Spleen (tissue), 11 donors: Measurements from ENCODE around the gene GRM8. TPM values are rescaled to one million over a fixed set of nuclear protein-coding genes. Genes with fewer than 3 reads are reported as not detected.

Source experiments
- DNase-seq: peaks from one replicate; pipeline ENCODE4 v3.0.0-alpha.2; 2020
- H3K27ac ChIP-seq, 8 donors: fragments of 200-600 bp; sonication (generic) in 7 of 8; 1 replicate in 4 of 8; 2 replicates in 4 of 8; pipeline versions ENCODE4 v1.5.0 to v1.8.0; 2016 to 2021; ENCODE audit warnings: inconsistent platforms in 4 of 8, mild to moderate bottlenecking in 4 of 8, moderate library complexity in 1 of 8
- H3K27me3 ChIP-seq, 7 donors: fragments of 200-600 bp; sonication (generic) in 6 of 7; replicated peaks in 1 of 7; 1 replicate in 4 of 7; 2 replicates in 3 of 7; pipeline versions ENCODE4 v1.5.0 to v1.8.0; 2016 to 2021; ENCODE audit warnings: inconsistent platforms in 3 of 7, mild to moderate bottlenecking in 1 of 7
- H3K36me3 ChIP-seq, 6 donors: fragments of 200-600 bp; sonication (generic) in 5 of 6; 1 replicate in 4 of 6; 2 replicates in 2 of 6; pipeline versions ENCODE4 v1.5.0 to v1.8.0; 2016 to 2021; ENCODE audit warnings: inconsistent platforms in 2 of 6
- H3K4me1 ChIP-seq, 6 donors: fragments of 200-600 bp; sonication (generic) in 5 of 6; 1 replicate in 3 of 6; 2 replicates in 3 of 6; pipeline versions ENCODE4 v1.5.0 to v1.8.0; 2016 to 2021; ENCODE audit warnings: inconsistent platforms in 3 of 6
- H3K4me3 ChIP-seq, 8 donors: fragments of 200-600 bp; sonication (generic) in 7 of 8; 1 replicate in 4 of 8; 2 replicates in 4 of 8; pipeline versions ENCODE4 v1.5.0 to v1.8.0; 2016 to 2021; ENCODE audit warnings: inconsistent platforms in 4 of 8, mild to moderate bottlenecking in 4 of 8, moderate library complexity in 2 of 8
- H3K9me3 ChIP-seq, 8 donors: fragments of 200-600 bp; sonication (generic) in 7 of 8; 1 replicate in 4 of 8; 2 replicates in 4 of 8; pipeline versions ENCODE4 v1.5.0 to v1.8.0; 2016 to 2021; ENCODE audit warnings: inconsistent platforms in 4 of 8
- POLR2A ChIP-seq, 3 donors: fragments of 450-650 bp; IDR thresholded peaks; one replicate each; pipeline ENCODE4 v1.5.1; 2017; ENCODE audit warnings: antibody characterized with exemption in 3 of 3, mild to moderate bottlenecking in 1 of 3
- POLR2AphosphoS5 ChIP-seq, 3 donors: sonication (generic); formaldehyde crosslinking; IDR thresholded peaks; one replicate each; pipeline ENCODE4 v1.5.1; 2017; ENCODE audit warnings: antibody characterized with exemption in 3 of 3
- WGBS, 5 donors: extraction: QIAGEN DNeasy Blood & Tissue Kit in 3 of 5; methylation state at CpG; one replicate each; pipeline versions ENCODE4 v1.1.5 to v1.1.7; 2013 to 2018; 5-methylcytosine and 5-hydroxymethylcytosine counted together
- intact Hi-C: fragments of 100-400 bp; cut with DNase I; formaldehyde crosslinking; loops from one replicate; pipeline ENCODE4 v1.15.0; 2023; ENCODE audit warnings: low total_unique reads
- polyA plus RNA-seq, 3 donors: library from polyadenylated mRNA; stranded (reverse); fragments of 200-250 nt; gene quantifications; one replicate each; pipeline ENCODE4 v1.2.1, GENCODE V29; 2013
- total RNA-seq, 7 donors: library from RNA; depleted of rRNA in 3 of 7; stranded (reverse); fragments of >200 nt in 3 of 7; fragmentation: NEBNext Ultra II Directional in 4 of 7; extraction: Animal tissue kit (Norgen Biotek cat#: 25700) in 4 of 7; gene quantifications; one replicate each; pipeline versions ENCODE4 v1.1.0 to v1.2.1, GENCODE V29; 2016 to 2021
- TF ChIP-seq, protein P1 (sequence below), 11 experiments: fragments of 200-600 bp in 7 of 11; fragments of 450-650 bp in 4 of 11; sonication (generic) in 4 of 11; IDR thresholded peaks in 8 of 11; conservative IDR thresholded peaks in 3 of 11; 1 replicate in 7 of 11; 2 replicates in 4 of 11; pipeline versions ENCODE4 v1.4.0 to v1.8.0; 2016 to 2021; ENCODE audit warnings: antibody characterized with exemption in 11 of 11, inconsistent platforms in 4 of 11, mild to moderate bottlenecking in 1 of 11
- donor health status: healthy with polysubstance abuse.
- donor health status: DM: no; HTN: no; CAD: no; lungs with moderate emphysema.
- donor health status: DM: no; HTN: no; CAD: no.
- donor health status: Bipolar disorder and iron deficiency.
- donor health status: healthy.
- donor health status: DM: no; HTN: no; CAD: no.
- donor health status: DM: yes; HTN: yes; CAD: no.

GRM8 gene
- total and polyA plus RNA-seq, 10 donors: 0.30 to 0.60 TPM; not detected in 8

DNA sequence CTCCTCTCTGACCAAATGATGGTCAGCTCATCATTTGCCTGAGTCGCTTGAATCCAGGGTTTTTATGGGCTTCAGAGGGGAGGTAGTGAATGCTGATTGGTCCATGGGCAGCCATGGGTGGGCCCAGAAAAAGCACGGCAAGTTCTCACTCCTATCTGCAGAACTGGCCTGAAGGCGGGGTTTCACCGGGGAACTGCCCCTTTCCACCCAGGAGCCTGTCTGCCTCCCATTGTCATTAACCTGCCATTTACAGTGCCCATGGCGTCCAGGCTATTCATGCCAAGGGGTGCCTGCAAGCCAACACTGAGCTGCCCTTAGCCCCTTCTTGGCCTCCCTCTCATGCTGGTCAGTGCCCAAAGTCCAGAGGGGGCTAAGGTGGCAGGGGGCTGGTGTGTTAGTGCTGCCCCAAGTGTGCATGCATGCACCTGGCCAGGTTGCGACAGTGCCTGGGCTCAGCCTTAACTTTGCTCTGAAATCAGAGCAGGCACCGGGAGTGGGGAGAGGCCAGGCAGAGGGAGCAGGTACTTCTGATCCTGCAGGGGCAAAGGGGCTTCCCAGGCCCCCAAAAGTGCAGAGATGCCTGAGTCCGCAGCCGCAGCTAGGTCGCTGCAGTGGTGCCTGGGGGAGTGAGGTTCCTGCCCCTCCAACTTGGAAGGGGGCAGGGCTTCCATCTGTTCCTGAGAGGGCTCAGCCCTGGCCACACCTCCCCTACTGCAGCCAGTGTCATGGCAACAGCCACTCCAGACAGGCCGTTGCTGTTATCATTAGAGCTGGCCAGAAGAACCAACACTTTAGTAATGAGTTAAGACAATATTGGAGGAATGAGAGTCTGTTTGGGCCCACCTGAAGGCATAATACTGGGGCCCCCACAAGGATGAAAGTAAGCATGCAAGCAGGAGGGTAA is 561.6 kb downstream of the GRM8 start:
- intact Hi-C loops: no loop called here
- no peak for TF ChIP-seq POLR2A (IDR thresholded peaks at IDR 0.05)
- no peak for TF ChIP-seq POLR2AphosphoS5 (IDR thresholded peaks at IDR 0.05)
- TF ChIP-seq, protein P1, sequence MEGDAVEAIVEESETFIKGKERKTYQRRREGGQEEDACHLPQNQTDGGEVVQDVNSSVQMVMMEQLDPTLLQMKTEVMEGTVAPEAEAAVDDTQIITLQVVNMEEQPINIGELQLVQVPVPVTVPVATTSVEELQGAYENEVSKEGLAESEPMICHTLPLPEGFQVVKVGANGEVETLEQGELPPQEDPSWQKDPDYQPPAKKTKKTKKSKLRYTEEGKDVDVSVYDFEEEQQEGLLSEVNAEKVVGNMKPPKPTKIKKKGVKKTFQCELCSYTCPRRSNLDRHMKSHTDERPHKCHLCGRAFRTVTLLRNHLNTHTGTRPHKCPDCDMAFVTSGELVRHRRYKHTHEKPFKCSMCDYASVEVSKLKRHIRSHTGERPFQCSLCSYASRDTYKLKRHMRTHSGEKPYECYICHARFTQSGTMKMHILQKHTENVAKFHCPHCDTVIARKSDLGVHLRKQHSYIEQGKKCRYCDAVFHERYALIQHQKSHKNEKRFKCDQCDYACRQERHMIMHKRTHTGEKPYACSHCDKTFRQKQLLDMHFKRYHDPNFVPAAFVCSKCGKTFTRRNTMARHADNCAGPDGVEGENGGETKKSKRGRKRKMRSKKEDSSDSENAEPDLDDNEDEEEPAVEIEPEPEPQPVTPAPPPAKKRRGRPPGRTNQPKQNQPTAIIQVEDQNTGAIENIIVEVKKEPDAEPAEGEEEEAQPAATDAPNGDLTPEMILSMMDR (IDR thresholded peaks at IDR 0.05 in 8 of 11, conservative IDR thresholded peaks at IDR 0.05 in 3 of 11): no peak
- 87 to 93% (median 91%) methylated on average over 8 to 11 of the region's 11 CpGs for WGBS, 5 donors
- Histone ChIP-seq H3K27me3 (no peaks in the 10 kb centered on the region), H3K27ac (no peak overlapping the region), H3K4me3 (no peak overlapping the region), H3K9me3 (peaks cover 0 to 15% (median 3%) of the 10 kb centered on the region in 8 donors), H3K4me1 (no peaks in the 10 kb centered on the region), H3K36me3 (no peaks in the 10 kb centered on the region)
- no peak for DNase-seq

DNA sequence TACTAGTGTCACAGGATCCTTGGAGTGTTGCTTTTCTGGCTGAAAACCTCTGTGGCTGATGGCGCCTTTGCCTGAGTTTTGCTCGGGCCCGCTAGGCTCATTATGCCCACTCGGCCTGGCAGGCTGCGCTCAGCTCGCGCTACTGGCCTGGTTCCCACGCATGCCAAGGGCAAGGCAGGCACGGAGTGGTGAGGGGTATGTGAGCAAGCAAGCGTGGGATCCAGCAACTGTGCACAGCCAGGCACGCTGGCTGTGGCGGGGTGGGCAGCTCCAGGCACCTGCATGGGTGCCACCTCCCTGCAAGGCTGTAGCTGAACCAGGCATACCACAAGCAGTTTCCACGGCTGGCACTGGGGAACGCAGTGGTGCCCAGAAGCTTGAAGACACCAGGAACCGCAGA is 562.6 kb downstream of the GRM8 start:
- no peak overlapping the region for H3K4me3 ChIP-seq
- H3K27ac ChIP-seq: no peak overlapping the region
- no peaks in the 10 kb centered on the region for H3K27me3 ChIP-seq
- intact Hi-C loops: no loop called here
- no peaks in the 10 kb centered on the region for H3K36me3 ChIP-seq
- no peak for DNase-seq
- H3K4me1 ChIP-seq: no peaks in the 10 kb centered on the region
- TF ChIP-seq, protein P1 (IDR thresholded peaks at IDR 0.05 in 8 of 11, conservative IDR thresholded peaks at IDR 0.05 in 3 of 11): no peak
- no peak for TF ChIP-seq POLR2A (IDR thresholded peaks at IDR 0.05)
- TF ChIP-seq POLR2AphosphoS5 (IDR thresholded peaks at IDR 0.05): no peak
- peaks cover 0 to 15% (median 3%) of the 10 kb centered on the region in 8 donors for H3K9me3 ChIP-seq
- WGBS, 5 donors: 92 to 95% (median 94%) methylated on average over 13 to 15 of the region's 15 CpGs

DNA sequence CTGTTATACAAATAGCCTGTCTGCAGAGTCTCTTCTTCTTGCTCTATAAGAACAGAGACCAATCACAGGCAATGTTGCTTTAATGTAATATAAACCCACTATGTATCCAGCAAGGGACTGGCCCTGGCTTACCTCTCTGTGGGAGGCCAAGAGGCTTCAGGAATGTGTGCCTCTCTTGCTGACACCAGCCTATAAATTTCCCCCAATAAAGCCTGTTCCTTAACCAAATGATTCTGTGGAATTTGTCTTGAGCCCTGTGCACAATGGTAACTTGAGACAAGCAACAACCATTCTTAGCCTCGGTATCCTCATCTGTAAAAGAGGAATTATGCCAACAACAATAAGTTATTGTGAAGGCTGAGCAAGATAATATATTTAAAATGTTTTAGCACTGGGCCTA is 563.7 kb downstream of the GRM8 start:
- WGBS, 5 donors: 79 to 91% (median 86%) methylated on average over 1 of the region's 1 CpG
- DNase-seq: no peak
- no peaks in the 10 kb centered on the region for H3K27me3 ChIP-seq
- H3K27ac ChIP-seq: no peak overlapping the region
- no peak overlapping the region for H3K4me3 ChIP-seq
- intact Hi-C loops: no loop called here
- H3K9me3 ChIP-seq: peaks cover 0 to 15% (median 3%) of the 10 kb centered on the region in 8 donors
- no peak for TF ChIP-seq POLR2AphosphoS5 (IDR thresholded peaks at IDR 0.05)
- TF ChIP-seq, protein P1 (IDR thresholded peaks at IDR 0.05 in 8 of 11, conservative IDR thresholded peaks at IDR 0.05 in 3 of 11): no peak
- TF ChIP-seq POLR2A (IDR thresholded peaks at IDR 0.05): no peak
- no peaks in the 10 kb centered on the region for H3K36me3 ChIP-seq
- no peaks in the 10 kb centered on the region for H3K4me1 ChIP-seq

DNA sequence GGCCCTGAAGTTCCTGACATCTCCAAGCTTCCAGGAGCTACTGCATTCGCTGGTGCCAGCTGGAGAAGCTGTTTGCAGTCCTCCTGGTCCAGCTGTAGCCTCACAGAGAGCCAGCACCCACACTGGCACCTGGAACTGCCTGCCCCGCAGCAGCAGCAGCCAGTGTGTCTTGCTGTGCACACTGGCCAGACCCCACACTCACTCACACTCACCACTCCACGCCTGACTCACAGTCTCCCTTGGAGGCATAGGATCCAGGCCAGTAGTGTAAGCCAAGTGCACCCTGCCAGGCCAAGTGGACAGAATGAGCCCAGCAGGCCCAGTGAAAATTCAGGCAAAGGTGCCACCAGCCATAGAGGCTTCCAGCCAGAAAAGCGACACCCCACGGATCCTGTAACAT is 566.3 kb downstream of the GRM8 start:
- no peaks in the 10 kb centered on the region for H3K4me1 ChIP-seq
- WGBS, 5 donors: 78 to 94% (median 87%) methylated on average over 3 to 5 of the region's 5 CpGs
- H3K9me3 ChIP-seq: peaks cover 0 to 15% (median 3%) of the 10 kb centered on the region in 8 donors
- H3K36me3 ChIP-seq: no peaks in the 10 kb centered on the region
- intact Hi-C loops: no loop called here
- DNase-seq: no peak
- H3K27ac ChIP-seq: no peak overlapping the region
- TF ChIP-seq POLR2A (IDR thresholded peaks at IDR 0.05) (no peak), POLR2AphosphoS5 (IDR thresholded peaks at IDR 0.05) (no peak)
- TF ChIP-seq, protein P1 (IDR thresholded peaks at IDR 0.05 in 8 of 11, conservative IDR thresholded peaks at IDR 0.05 in 3 of 11): no peak
- H3K27me3 ChIP-seq: no peaks in the 10 kb centered on the region
- no peak overlapping the region for H3K4me3 ChIP-seq
